Small intestine (tissue), 7 donors: ENCODE data around the gene TMEM242. TPM values are rescaled to one million over a fixed set of nuclear protein-coding genes. Genes with fewer than 3 reads are reported as not detected.

Source experiments
- DNase-seq, 2 donors: peaks; one replicate each; pipeline versions ENCODE4 v3.0.0 to v3.0.0-alpha.2; 2013
- FAIRE-seq: peaks from 2 replicates; lab custom pipeline; 2012; peaks lifted over from hg19 to GRCh38; lab: Jason Lieb, UNC
- H3K27ac ChIP-seq, 3 donors: one replicate each; pipeline ENCODE4 v1.5.1; 2013; ENCODE audit warnings: low read length in 2 of 3, mild to moderate bottlenecking in 2 of 3, control low read depth in 1 of 3, inconsistent platforms in 1 of 3, low read depth in 1 of 3, moderate library complexity in 1 of 3
- H3K27me3 ChIP-seq, 3 donors: one replicate each; pipeline ENCODE4 v1.6.1; 2013; ENCODE audit warnings: low read length in 3 of 3, inconsistent platforms in 1 of 3; ENCODE audit not compliant: control insufficient read depth in 3 of 3, insufficient read depth in 3 of 3
- H3K36me3 ChIP-seq, 3 donors: one replicate each; pipeline ENCODE4 v1.6.1; 2013; ENCODE audit warnings: low read length in 3 of 3, inconsistent platforms in 1 of 3, low read depth in 1 of 3, mild to moderate bottlenecking in 1 of 3, moderate library complexity in 1 of 3; ENCODE audit not compliant: control insufficient read depth in 3 of 3, insufficient read depth in 2 of 3
- H3K4me1 ChIP-seq, 3 donors: one replicate each; pipeline ENCODE4 v1.6.1; 2013; ENCODE audit warnings: low read length in 2 of 3, inconsistent platforms in 1 of 3, low read depth in 1 of 3, mild to moderate bottlenecking in 1 of 3, moderate library complexity in 1 of 3; ENCODE audit not compliant: control insufficient read depth in 3 of 3, insufficient read depth in 2 of 3
- H3K4me3 ChIP-seq, 3 donors: one replicate each; pipeline ENCODE4 v1.5.1; 2013; ENCODE audit warnings: low read length in 3 of 3, control low read depth in 1 of 3, inconsistent platforms in 1 of 3, low read depth in 1 of 3, mild to moderate bottlenecking in 1 of 3, moderate library complexity in 1 of 3
- H3K9me3 ChIP-seq, 2 donors: one replicate each; pipeline ENCODE4 v1.6.1; 2013; ENCODE audit warnings: low read depth in 1 of 2, low read length in 1 of 2; ENCODE audit not compliant: control insufficient read depth in 2 of 2, insufficient read depth in 1 of 2
- WGBS, 3 donors: extraction: QIAGEN DNeasy Blood & Tissue Kit; methylation state at CpG; one replicate each; pipeline ENCODE4 v1.1.7; 2013; 5-methylcytosine and 5-hydroxymethylcytosine counted together
- polyA plus RNA-seq, 4 donors: library from polyadenylated mRNA; stranded (reverse) in 3 of 4; unstranded in 1 of 4; fragments of 200-250 nt in 3 of 4; fragments of 120-200 nt in 1 of 4; gene quantifications; one replicate each; pipeline versions ENCODE4 v1.2.1 to v1.2.3, GENCODE V29; 2013
- donor health status: healthy with polysubstance abuse.
- donor health status: control.
- donor health status: control.
- donor health status: Bipolar disorder and iron deficiency.
- donor health status: healthy.

The TMEM242 gene
- polyA plus RNA-seq, 4 donors: 3.8 to 9.5 (median 5.7) TPM

DNA sequence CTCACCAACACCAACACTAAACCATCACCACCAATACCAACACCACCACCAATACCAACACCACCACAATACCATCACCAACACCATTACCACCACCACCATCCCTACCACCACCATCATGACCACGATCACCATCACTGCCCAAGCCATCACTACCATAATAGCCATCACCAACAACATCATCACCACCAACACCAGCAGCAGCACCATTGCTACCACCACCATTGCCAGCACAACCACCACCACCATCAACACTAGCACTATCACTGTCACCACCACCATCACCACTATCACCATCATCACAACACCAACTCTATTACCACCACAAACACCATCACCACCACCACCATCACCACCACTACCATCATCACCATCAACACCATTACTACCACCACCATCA is 53.0 kb downstream of the TMEM242 start:
- H3K27me3 ChIP-seq: no peaks in the 10 kb centered on the region
- no peak overlapping the region for H3K4me3 ChIP-seq
- peaks cover 0 to 7% (median 0%) of the 10 kb centered on the region in 3 donors for H3K4me1 ChIP-seq
- H3K36me3 ChIP-seq: no peaks in the 10 kb centered on the region
- no peak for FAIRE-seq
- WGBS, 3 donors: 46 to 100% (median 90%) methylated on average over 1 of the region's 1 CpG
- H3K27ac ChIP-seq: no peak overlapping the region
- H3K9me3 ChIP-seq: no peaks in the 10 kb centered on the region
- no peak for DNase-seq

DNA sequence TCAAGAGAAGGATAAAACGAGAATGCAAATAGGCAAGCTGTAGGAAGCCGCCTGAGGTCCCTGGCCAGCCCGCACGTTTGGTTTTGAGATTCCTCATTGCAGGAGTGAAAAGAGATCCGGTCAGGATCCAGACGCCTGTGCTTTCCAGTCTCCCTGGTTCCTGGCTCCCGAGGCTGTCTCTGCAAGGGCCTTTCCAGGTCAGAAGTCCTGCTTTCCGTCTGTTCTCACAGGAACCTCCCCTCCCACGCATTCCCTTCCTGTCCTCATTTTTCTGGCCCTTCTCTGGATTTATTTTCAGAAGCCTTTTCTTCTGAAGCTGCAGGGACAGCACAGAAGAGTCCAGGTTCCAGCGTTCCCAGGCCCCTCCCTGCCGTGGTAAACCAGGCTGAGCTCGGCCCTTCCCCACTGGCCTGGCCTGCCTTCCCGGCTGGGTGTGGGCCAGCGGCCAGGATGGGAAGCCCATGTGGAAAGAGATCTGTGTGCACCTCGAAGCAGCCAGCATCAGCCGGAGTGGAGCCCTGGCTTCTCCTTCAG is 54.0 kb downstream of the TMEM242 start:
- no peak for FAIRE-seq
- WGBS, 3 donors: 49 to 57% (median 53%) methylated on average over 16 of the region's 16 CpGs

GRCh38 chr6:157268835-157269234 is 54.5 kb downstream of the TMEM242 start:
- Histone ChIP-seq H3K27ac (peak overlapping the region in 1 of 3 donors; percentile 47), H3K4me3 (no peak overlapping the region), H3K36me3 (no peaks in the 10 kb centered on the region), H3K4me1 (peaks cover 0 to 4% (median 0%) of the 10 kb centered on the region in 3 donors), H3K27me3 (no peaks in the 10 kb centered on the region), H3K9me3 (no peaks in the 10 kb centered on the region)
- FAIRE-seq (no peak), DNase-seq (no peak)
- 70 to 81% (median 80%) methylated on average over 6 of the region's 6 CpGs for WGBS, 3 donors

More for the DNA sequence above, 54.0 kb downstream of the TMEM242 start:
- Histone ChIP-seq H3K36me3 (no peaks in the 10 kb centered on the region), H3K27ac (peak overlapping the region in 1 of 3 donors; percentile 9), H3K27me3 (no peaks in the 10 kb centered on the region), H3K4me3 (no peak overlapping the region), H3K9me3 (no peaks in the 10 kb centered on the region), H3K4me1 (peaks cover 0 to 5% (median 0%) of the 10 kb centered on the region in 3 donors)
- DNase-seq: peak in 1 of 2 donors; percentile 24

- H3K27ac ChIP-seq: no peak overlapping the region
- DNase-seq: no peak
- FAIRE-seq: no peak
- H3K27me3 ChIP-seq: no peaks in the 10 kb centered on the region
- H3K4me3 ChIP-seq: no peak overlapping the region
- no peaks in the 10 kb centered on the region for H3K36me3 ChIP-seq
- no peaks in the 10 kb centered on the region for H3K4me1 ChIP-seq
- WGBS, 3 donors: 93 to 98% (median 96%) methylated on average over 6 of the region's 6 CpGs
- H3K9me3 ChIP-seq: no peaks in the 10 kb centered on the region
These were observed 54.9 kb downstream of the TMEM242 start for GRCh38 chr6:157268396-157268795.

- H3K4me3 ChIP-seq: no peak overlapping the region
- H3K36me3 ChIP-seq: no peaks in the 10 kb centered on the region
- H3K4me1 ChIP-seq: no peaks in the 10 kb centered on the region
- FAIRE-seq (no peak), DNase-seq (no peak)
- H3K9me3 ChIP-seq: no peaks in the 10 kb centered on the region
- 86 to 91% (median 91%) methylated on average over 7 of the region's 7 CpGs for WGBS, 3 donors
- no peaks in the 10 kb centered on the region for H3K27me3 ChIP-seq
- no peak overlapping the region for H3K27ac ChIP-seq
These were observed 55.7 kb downstream of the TMEM242 start for GRCh38 chr6:157267654-157268053.

DNA sequence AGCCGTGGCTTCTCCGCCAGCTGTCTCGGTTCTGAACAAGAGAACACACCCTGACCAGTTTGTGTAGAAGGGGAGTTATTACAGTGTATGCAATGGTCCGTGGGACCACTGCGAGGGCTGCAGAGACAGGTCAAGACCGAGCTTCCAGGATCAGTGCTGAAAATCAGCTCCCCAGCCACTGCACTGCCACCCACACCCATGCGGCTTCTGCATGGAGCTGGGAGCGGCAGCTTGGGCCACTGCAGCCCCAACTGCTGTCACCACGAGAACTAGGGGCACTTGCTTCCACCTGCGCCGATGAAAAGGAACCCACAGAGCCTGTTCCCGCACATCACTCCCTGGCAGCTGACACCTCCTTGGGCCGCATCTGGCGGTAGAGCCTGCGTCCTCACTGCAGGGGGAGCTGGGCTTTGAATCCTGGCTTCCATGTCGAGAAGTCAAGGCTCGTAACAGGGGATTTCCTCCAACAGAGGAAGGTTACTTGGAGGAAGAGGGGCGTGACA is 56.2 kb downstream of the TMEM242 start:
- Histone ChIP-seq H3K27me3 (no peaks in the 10 kb centered on the region), H3K36me3 (no peaks in the 10 kb centered on the region), H3K27ac (no peak overlapping the region), H3K4me1 (no peaks in the 10 kb centered on the region), H3K4me3 (no peak overlapping the region), H3K9me3 (no peaks in the 10 kb centered on the region)
- FAIRE-seq (no peak), DNase-seq (no peak)
- WGBS, 3 donors: 88 to 92% (median 89%) methylated on average over 17 to 18 of the region's 18 CpGs

- FAIRE-seq (no peak), DNase-seq (no peak)
- Histone ChIP-seq H3K36me3 (no peaks in the 10 kb centered on the region), H3K4me3 (no peak overlapping the region), H3K4me1 (no peaks in the 10 kb centered on the region), H3K27me3 (no peaks in the 10 kb centered on the region), H3K9me3 (no peaks in the 10 kb centered on the region), H3K27ac (no peak overlapping the region)
- WGBS, 3 donors: 93 to 95% (median 95%) methylated on average over 20 of the region's 20 CpGs
These were observed 56.8 kb downstream of the TMEM242 start for GRCh38 chr6:157266274-157267101.

GRCh38 chr6:157265635-157266034 is 57.7 kb downstream of the TMEM242 start:
- FAIRE-seq (no peak), DNase-seq (no peak)
- Histone ChIP-seq H3K9me3 (no peaks in the 10 kb centered on the region), H3K27ac (no peak overlapping the region), H3K27me3 (no peaks in the 10 kb centered on the region), H3K4me1 (no peaks in the 10 kb centered on the region), H3K4me3 (no peak overlapping the region), H3K36me3 (no peaks in the 10 kb centered on the region)
- WGBS, 3 donors: 88 to 96% (median 91%) methylated on average over 6 of the region's 6 CpGs
